Daoy (cell line): Measurements from ENCODE around the gene POR. TPM values are rescaled to one million over a fixed set of nuclear protein-coding genes. Genes with fewer than 3 reads are reported as not detected.
A peak's percentile ranks its signal among the peaks of the same experiment; 100 is the strongest.
"Not testable (repeated sequence)": the region's sequence is repeated elsewhere in the genome, so short reads cannot be mapped to it uniquely, and the experiment has no call there.

Experiments used
- DNase-seq: peaks from one replicate; pipeline ENCODE4 v3.0.0-alpha.2; 2015; ENCODE audit warnings: low read depth
- total RNA-seq: library from RNA; depleted of rRNA; stranded (reverse); fragments of >200 nt; shearing (Covaris generic); gene quantifications from 2 replicates; pipeline ENCODE4 v1.2.3, GENCODE V29; 2014

POR gene
- total RNA-seq, 1 experiment from 2014 or later: 41.3 TPM

- DNase-seq: no peak
Measured at GRCh38 chr7:75989500-75990388, 74.8 kb downstream of the POR start.

- DNase-seq: no peak
Measured at GRCh38 chr7:75991531-75992082, 76.7 kb downstream of the POR start.

GRCh38 chr7:75992083-75992755, 77.3 kb downstream of the POR start:
- DNase-seq: no peak

- DNase-seq: peak; percentile 39
Measured at GRCh38 chr7:75993689-75994387, 78.9 kb downstream of the POR start.

GRCh38 chr7:75994388-75995051, 79.6 kb downstream of the POR start, which contains the start of gene TMEM120A:
TMEM120A (minus strand) TSS chr7:75994595; CDS start chr7:75994570, 25 bp downstream.
- peak; percentile 94 for DNase-seq

GRCh38 chr7:75995052-75995471, 80.1 kb downstream of the POR start:
- no peak for DNase-seq

GRCh38 chr7:75995996-75996395, 81.0 kb downstream of the POR start:
- no peak for DNase-seq

- DNase-seq: no peak
Measured at GRCh38 chr7:75996476-75996875, 81.5 kb downstream of the POR start.

GRCh38 chr7:75998038-75998437, 83.1 kb downstream of the POR start:
- no peak for DNase-seq

- no peak for DNase-seq
Measured at GRCh38 chr7:76000566-76000965, 85.6 kb downstream of the POR start.

- DNase-seq: no peak
Measured at GRCh38 chr7:76002139-76002538, 87.2 kb downstream of the POR start.

GRCh38 chr7:76002822-76003221, 87.9 kb downstream of the POR start:
- no peak for DNase-seq

GRCh38 chr7:76003351-76003750, 88.4 kb downstream of the POR start:
- no peak for DNase-seq

- not testable (repeated sequence) for DNase-seq
Measured at GRCh38 chr7:76005004-76005403, 90.0 kb downstream of the POR start.

GRCh38 chr7:76008156-76008687, 93.3 kb downstream of the POR start:
- DNase-seq: no peak

GRCh38 chr7:76009672-76010600, 95.0 kb downstream of the POR start:
- no peak for DNase-seq

GRCh38 chr7:76011442-76011861, 96.5 kb downstream of the POR start:
- no peak for DNase-seq

GRCh38 chr7:76016191-76016947, 101.4 kb downstream of the POR start:
- DNase-seq: no peak

GRCh38 chr7:76018520-76018919, 103.6 kb downstream of the POR start:
- not testable (repeated sequence) for DNase-seq
